CD4-positive, alpha-beta T cell treated with Interleukin-21 for 1 hour (primary cell): ENCODE measurements around the gene GDNF.
"Not testable (repeated sequence)": the region's sequence is repeated elsewhere in the genome, so short reads cannot be mapped to it uniquely, and the experiment has no call there.

Experiments used
- DNase-seq: peaks from one replicate; pipeline ENCODE4 v3.0.0-alpha.2; 2020

The GDNF gene

GRCh38 chr5:37815913-37816312 lies 23.9 kb downstream of the GDNF start:
- no peak for DNase-seq

GRCh38 chr5:37814699-37815098 lies 25.1 kb downstream of the GDNF start:
- no peak for DNase-seq

DNA sequence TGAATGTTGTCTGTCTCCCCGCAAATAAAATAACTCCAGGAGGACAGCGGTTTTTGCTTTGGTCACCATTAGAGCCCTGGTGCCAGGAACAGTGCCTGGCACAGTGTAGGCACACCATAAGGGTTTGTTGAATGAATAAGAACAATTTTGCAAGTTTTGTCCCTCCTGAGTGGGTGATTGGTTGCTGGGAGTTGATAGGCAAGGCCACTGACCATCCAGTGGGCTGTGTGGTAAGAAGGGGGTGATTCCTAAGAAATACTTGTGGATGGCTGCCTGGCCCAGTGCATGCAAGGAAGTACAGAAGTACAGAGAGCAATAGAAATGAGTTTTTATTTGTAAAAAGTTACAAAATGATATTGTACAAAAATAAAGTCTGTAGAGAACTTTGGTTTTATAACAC lies 27.5 kb downstream of the GDNF start:
- no peak for DNase-seq

GRCh38 chr5:37811866-37812265 lies 28.0 kb downstream of the GDNF start:
- no peak for DNase-seq

- DNase-seq, result no peak
Observed at GRCh38 chr5:37810311-37810710, 29.5 kb downstream of the GDNF start.

GRCh38 chr5:37808945-37809344 lies 30.9 kb downstream of the GDNF start:
- DNase-seq, result no peak

GRCh38 chr5:37807621-37808301 lies 32.1 kb downstream of the GDNF start:
- no peak for DNase-seq

DNA sequence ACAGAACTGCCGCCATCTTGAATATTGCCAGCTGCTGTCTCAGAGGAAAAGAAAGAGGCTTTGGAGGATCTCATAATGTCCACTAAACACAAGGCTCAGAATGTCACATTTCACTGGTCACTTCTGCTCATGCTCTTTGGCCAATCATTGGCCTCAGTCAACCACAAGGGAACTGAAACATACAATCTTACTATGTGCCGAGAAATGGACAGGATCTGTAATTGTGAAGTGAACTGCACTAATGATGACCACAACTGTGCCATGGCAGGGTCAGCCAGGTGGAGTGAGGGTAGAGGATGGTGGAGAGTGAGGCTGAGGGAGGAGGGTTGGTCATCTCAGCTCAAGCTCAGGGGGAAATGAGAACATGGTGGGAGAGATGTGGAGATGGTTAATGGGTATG lies 32.8 kb downstream of the GDNF start:
- DNase-seq, result no peak

GRCh38 chr5:37806476-37806875 lies 33.4 kb downstream of the GDNF start:
- no peak for DNase-seq

DNA sequence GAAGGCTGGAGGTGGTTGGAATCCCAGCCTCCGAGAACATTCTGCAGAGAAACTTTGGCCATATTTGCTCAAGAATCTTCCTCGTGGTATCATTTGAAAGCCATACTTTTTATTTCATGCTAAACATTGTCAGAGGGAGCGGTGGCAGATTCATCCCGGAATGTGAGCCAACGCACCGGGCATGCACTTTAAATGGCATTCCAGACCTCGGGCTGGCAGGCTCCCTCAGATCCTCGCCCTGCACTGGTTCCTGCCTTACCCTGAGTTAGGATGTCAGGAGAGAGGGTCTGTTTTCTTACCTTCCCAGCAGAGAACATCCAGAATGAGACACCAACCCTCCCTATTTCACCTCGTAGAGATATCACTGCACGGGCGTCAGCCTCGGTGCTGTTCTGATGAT lies 33.8 kb downstream of the GDNF start:
- DNase-seq, result no peak

- DNase-seq, result no peak
Observed at GRCh38 chr5:37804401-37804800, 35.4 kb downstream of the GDNF start.

DNA sequence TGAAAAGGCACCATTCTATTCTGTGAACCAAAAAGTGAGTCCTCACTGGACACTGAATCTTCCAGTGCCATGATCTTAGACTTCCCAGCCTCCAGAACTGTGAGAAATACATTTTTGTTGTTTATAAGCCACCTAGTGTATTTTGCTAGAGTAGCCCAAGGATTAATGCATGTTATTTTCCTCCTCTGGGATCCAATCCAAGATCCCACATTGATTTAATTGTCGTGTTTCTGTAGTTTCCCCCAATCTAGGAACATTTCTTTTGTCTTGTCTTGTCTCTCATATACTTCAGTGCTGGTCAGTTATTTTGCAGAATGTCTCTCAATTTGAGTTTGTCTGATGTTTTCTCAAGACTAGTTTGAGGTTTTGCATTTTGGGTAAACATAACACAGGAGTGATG lies 36.4 kb downstream of the GDNF start:
- no peak for DNase-seq

- DNase-seq, result no peak
Observed at GRCh38 chr5:37801521-37801920, 38.3 kb downstream of the GDNF start.

DNA sequence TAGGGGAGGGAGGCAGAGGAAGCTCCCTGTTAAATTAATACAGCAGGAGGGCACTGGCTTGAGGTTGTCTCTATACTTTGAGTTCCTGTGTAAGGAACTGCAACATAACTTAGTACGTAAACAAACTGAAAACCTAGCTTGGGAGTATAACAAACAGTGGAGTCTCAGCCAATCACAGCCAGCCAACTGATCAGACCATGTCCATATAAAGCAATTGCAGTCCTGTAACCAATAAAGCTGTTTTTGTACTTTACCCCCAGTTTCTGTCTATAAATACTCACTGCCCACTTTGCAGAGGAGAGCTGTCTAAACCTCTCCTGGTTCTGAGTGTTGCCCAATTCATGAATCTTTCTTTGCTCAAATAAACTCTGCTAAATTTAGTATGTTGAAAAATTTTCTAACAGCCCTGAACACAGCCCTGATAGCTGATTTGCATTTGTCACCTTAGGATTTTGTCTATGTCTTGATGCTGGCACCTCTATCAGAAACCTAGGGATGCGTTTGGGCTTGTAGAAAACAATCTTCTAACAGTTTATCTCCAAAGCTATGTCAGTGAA lies 39.9 kb downstream of the GDNF start:
- DNase-seq, result no peak

DNA sequence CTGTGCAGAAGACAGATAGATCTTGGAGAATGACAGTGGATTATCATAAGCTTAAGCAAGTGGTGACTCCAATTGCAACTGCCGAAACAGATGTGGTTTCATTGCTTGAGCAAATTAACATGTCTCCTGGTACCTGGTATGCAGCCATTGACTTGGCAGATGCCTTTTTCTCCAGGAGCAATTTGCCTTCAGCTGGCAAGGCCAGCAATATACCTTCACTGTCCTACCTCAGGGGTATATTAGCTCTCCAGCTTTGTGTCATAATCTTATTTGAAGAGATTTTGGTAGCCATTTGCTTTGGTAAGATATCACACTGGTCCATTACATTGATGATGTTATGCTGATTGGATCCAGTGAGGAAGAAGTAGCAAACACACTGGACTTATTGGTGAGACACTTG lies 43.4 kb downstream of the GDNF start:
- DNase-seq, result not testable (repeated sequence)

- not testable (repeated sequence) for DNase-seq
Observed at GRCh38 chr5:37795292-37795691, 44.5 kb downstream of the GDNF start.

DNA sequence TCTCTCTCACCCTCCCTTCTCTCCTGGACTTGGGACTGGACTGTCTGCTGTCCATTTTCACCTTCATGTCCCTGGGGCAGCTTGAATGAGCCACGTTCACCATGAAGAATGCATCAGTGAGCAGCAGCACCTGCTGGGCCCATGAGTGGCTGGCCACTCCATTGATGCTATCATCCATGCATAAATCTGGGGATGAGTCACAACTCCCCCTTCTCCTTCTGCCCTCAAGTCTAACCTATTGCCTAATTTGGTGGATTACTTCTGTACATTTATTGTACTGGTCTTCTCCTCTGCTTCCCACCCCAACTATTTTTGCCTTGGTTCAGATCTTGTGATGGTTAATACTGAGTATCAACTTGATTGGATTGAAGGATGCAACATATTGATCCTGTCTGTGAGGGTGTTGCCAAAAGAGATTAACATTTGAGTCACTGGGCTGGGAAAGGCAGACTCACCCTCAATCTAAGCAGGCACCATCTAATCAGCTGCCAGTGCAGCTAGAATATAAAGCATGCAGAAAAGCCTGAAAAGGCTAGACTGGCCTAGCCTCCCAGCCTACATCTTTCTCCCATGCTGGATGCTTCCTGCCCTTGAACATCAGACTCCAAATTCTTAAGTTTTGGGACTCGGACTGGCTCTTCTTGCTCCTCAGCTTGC lies 46.7 kb downstream of the GDNF start:
- DNase-seq, result no peak

GRCh38 chr5:37791321-37791720 lies 48.5 kb downstream of the GDNF start:
- no peak for DNase-seq

GRCh38 chr5:37789991-37790390 lies 49.9 kb downstream of the GDNF start:
- DNase-seq, result no peak

- DNase-seq, result no peak
Observed at GRCh38 chr5:37787742-37788141, 52.1 kb downstream of the GDNF start.

- no peak for DNase-seq
Observed at GRCh38 chr5:37786862-37787519, 52.9 kb downstream of the GDNF start.

- no peak for DNase-seq
Observed at GRCh38 chr5:37786416-37786815, 53.4 kb downstream of the GDNF start.

DNA sequence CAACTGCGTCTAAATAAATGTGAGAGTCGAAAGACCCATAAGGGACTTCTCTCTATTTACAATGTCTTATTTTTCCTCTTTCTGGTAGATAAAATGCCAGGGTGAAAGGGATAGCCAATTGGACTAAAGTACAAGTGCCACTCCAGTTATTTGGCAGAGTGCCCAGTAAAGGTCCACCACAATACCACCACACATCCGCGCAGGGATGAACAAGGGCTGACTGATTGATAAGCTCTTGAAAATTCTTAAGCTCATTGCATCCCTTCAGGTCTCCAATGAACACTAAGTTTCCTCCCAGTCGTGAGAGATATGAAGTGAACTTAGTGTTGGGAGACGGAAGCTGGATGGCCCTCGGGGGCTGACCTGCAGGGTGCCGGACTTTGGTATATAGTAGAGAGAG lies 58.4 kb downstream of the GDNF start:
- not testable (repeated sequence) for DNase-seq
